ENCODE results near the gene SIM2.

The SIM2 gene

GRCh38 chr21:36791695-36792470 is 93.0 kb downstream of the SIM2 start:
- H3K9ac ChIP-seq (ENCODE audit: low read depth, low read length): no peak overlapping the region
- H3K27ac ChIP-seq (ENCODE audit: low read length): no peak overlapping the region
- H4K20me1 ChIP-seq (ENCODE audit: insufficient read depth, low read length): peaks cover 4% of the 10 kb centered on the region; the same call in 1 of the 2 replicates
- H3K79me2 ChIP-seq (ENCODE audit: insufficient read depth, low read length): no peaks in the 10 kb centered on the region
- no peak overlapping the region for H2AFZ ChIP-seq (ENCODE audit: low read depth, low read length)
- H3K4me1 ChIP-seq (ENCODE audit: insufficient read depth, low read length): no peaks in the 10 kb centered on the region
- no peaks in the 10 kb centered on the region for H3K36me3 ChIP-seq (ENCODE audit: insufficient read depth, low read length)
- ATAC-seq (ENCODE audit: insufficient read depth, low read depth) (no peak), DNase-seq (no peak)
- no peaks in the 10 kb centered on the region for H3K27me3 ChIP-seq (ENCODE audit: insufficient read depth, low read length, poor library complexity)
- TF ChIP-seq, protein P1, sequence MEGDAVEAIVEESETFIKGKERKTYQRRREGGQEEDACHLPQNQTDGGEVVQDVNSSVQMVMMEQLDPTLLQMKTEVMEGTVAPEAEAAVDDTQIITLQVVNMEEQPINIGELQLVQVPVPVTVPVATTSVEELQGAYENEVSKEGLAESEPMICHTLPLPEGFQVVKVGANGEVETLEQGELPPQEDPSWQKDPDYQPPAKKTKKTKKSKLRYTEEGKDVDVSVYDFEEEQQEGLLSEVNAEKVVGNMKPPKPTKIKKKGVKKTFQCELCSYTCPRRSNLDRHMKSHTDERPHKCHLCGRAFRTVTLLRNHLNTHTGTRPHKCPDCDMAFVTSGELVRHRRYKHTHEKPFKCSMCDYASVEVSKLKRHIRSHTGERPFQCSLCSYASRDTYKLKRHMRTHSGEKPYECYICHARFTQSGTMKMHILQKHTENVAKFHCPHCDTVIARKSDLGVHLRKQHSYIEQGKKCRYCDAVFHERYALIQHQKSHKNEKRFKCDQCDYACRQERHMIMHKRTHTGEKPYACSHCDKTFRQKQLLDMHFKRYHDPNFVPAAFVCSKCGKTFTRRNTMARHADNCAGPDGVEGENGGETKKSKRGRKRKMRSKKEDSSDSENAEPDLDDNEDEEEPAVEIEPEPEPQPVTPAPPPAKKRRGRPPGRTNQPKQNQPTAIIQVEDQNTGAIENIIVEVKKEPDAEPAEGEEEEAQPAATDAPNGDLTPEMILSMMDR (IDR thresholded peaks at IDR 0.05; ENCODE audit: borderline replicate concordance, extremely low read depth, low read length, poor library complexity, severe bottlenecking): no peak
- TF ChIP-seq EZH2 (IDR thresholded peaks at IDR 0.05; ENCODE audit: borderline replicate concordance, low read depth, low read length, severe bottlenecking): no peak
- H3K4me3 ChIP-seq (ENCODE audit: low read depth in 1 of 2, low read length in 2 of 2): no peak overlapping the region
- H3K9me3 ChIP-seq (ENCODE audit: insufficient read depth, low read length, severe bottlenecking): no peaks in the 10 kb centered on the region
- H3K4me2 ChIP-seq (ENCODE audit: insufficient read depth, low read length): no peak overlapping the region

GRCh38 chr21:36792505-36792967 is 93.6 kb downstream of the SIM2 start:
- Histone ChIP-seq H3K27me3 (ENCODE audit: insufficient read depth, low read length, poor library complexity) (no peaks in the 10 kb centered on the region), H3K9me3 (ENCODE audit: insufficient read depth, low read length, severe bottlenecking) (no peaks in the 10 kb centered on the region), H3K4me2 (ENCODE audit: insufficient read depth, low read length) (no peak overlapping the region), H3K4me1 (ENCODE audit: insufficient read depth, low read length) (no peaks in the 10 kb centered on the region), H3K27ac (ENCODE audit: low read length) (no peak overlapping the region), H4K20me1 (ENCODE audit: insufficient read depth, low read length) (no peaks in the 10 kb centered on the region), H2AFZ (ENCODE audit: low read depth, low read length) (no peak overlapping the region), H3K9ac (ENCODE audit: low read depth, low read length) (no peak overlapping the region), H3K4me3 (ENCODE audit: low read depth in 1 of 2, low read length in 2 of 2) (no peak overlapping the region), H3K36me3 (ENCODE audit: insufficient read depth, low read length) (no peaks in the 10 kb centered on the region), H3K79me2 (ENCODE audit: insufficient read depth, low read length) (no peaks in the 10 kb centered on the region)
- TF ChIP-seq, protein P1 (IDR thresholded peaks at IDR 0.05; ENCODE audit: borderline replicate concordance, extremely low read depth, low read length, poor library complexity, severe bottlenecking): no peak
- TF ChIP-seq EZH2 (IDR thresholded peaks at IDR 0.05; ENCODE audit: borderline replicate concordance, low read depth, low read length, severe bottlenecking): no peak
- ATAC-seq (ENCODE audit: insufficient read depth, low read depth) (no peak), DNase-seq (no peak)

GRCh38 chr21:36796070-36796469 is 97.2 kb downstream of the SIM2 start:
- no peaks in the 10 kb centered on the region for H3K27me3 ChIP-seq (ENCODE audit: insufficient read depth, low read length, poor library complexity)
- no peak overlapping the region for H3K4me2 ChIP-seq (ENCODE audit: insufficient read depth, low read length)
- H3K9ac ChIP-seq (ENCODE audit: low read depth, low read length): no peak overlapping the region
- H3K9me3 ChIP-seq (ENCODE audit: insufficient read depth, low read length, severe bottlenecking): peaks cover 8% of the 10 kb centered on the region
- no peak overlapping the region for H2AFZ ChIP-seq (ENCODE audit: low read depth, low read length)
- DNase-seq: no peak
- H3K36me3 ChIP-seq (ENCODE audit: insufficient read depth, low read length): no peaks in the 10 kb centered on the region
- no peak overlapping the region for H3K27ac ChIP-seq (ENCODE audit: low read length)
- no peak overlapping the region for H3K4me3 ChIP-seq (ENCODE audit: low read depth in 1 of 2, low read length in 2 of 2)
- no peak for ATAC-seq (ENCODE audit: insufficient read depth, low read depth)
- H3K4me1 ChIP-seq (ENCODE audit: insufficient read depth, low read length): no peaks in the 10 kb centered on the region
- H4K20me1 ChIP-seq (ENCODE audit: insufficient read depth, low read length): no peaks in the 10 kb centered on the region
- no peaks in the 10 kb centered on the region for H3K79me2 ChIP-seq (ENCODE audit: insufficient read depth, low read length)
- TF ChIP-seq, protein P1 (IDR thresholded peaks at IDR 0.05; ENCODE audit: borderline replicate concordance, extremely low read depth, low read length, poor library complexity, severe bottlenecking): no peak
- TF ChIP-seq EZH2 (IDR thresholded peaks at IDR 0.05; ENCODE audit: borderline replicate concordance, low read depth, low read length, severe bottlenecking): no peak

All from DND-41 (cell line).